Stimulated activated CD4-positive, alpha-beta T cell treated with anti-CD3 and anti-CD28 coated beads, Interleukin-2, amount 100 ng/mL, for 24 hours (primary cell): Measurements from ENCODE around the gene TLK1.
A peak's percentile ranks its signal among the peaks of the same experiment; 100 is the strongest.
"Not testable (repeated sequence)": the region's sequence is repeated elsewhere in the genome, so short reads cannot be mapped to it uniquely, and the experiment has no call there.

Experiments
- DNase-seq, 2 donors: peaks; one replicate each; pipeline ENCODE4 v3.0.0-alpha.2; 2020

Gene TLK1

DNA sequence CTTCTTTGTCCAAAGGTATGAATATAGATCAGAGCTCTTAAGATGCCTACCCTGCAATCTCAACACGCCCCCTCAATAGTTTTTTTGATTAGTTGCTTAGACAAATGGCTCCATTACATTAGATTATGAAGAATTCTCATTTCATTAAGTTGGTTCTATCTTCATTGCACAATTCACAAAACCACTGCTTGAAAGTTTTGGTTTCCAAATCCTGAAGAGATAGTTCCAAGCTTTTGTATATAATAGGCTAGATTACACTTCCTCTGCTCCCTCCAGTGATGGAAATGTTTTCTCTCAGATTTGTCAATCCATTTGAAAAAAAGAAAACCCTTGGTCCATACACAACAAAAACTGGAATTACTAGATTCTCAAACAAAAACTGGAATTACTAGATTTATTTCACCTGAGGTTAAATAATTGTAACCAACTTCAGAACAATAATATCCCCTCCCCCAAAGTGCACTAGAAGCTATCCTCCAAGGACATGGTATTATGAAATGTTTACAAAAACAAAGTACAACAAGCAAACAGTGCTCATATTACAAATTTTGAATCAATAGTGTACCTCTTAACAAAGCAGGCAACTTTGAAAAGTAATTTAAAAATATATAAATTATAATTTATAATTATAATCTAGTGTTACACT lies 6.8 kb upstream of the TLK1 start:
- no peak for DNase-seq

DNA sequence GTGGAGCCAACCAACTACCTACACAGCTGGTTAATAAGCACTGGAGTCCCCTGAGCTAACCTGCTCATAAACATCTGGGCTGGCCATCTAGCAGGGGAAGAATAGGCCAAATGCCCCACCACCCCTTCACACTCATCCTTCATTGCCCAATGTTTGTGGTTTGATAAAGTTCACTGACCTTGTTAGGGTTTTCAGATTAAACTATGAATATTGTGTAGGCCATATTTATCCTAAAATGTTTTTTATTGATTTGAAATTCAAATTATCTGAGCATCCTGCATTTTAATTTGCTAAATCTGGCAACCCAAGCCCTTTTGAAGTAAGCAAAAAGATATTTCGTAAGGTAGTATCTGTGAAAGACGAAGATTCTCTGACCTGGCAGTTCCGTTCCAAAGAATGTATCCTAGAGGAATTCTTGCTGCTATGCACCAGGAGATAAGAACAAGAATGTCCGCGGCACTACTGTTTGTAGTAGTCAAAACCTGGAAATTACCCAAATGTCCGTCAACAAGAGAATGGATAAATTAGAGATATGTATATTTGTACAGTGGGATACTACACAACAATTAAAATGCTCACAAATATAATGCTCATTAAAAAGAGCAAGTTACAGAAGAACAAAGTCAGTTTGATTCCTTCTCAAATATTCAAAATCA lies 5.8 kb upstream of the TLK1 start:
- DNase-seq, result no peak

DNA sequence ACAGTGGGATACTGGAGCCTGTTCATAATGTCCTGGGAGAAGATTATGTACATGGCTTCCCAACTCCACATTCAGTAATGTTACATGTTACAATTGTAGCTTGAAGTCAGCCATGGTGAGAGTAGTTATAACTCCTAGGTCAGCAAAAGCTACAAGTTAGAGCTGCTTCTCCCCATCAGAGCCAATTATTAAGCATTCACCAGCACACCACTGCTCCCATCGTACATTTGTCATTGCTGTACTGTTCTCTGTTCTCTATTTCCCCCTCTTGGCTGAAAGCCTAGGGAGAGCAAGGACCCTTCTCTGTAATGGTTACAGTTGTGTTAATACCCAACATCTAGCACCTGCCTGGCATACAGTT lies 5.3 kb upstream of the TLK1 start:
- no peak for DNase-seq

DNA sequence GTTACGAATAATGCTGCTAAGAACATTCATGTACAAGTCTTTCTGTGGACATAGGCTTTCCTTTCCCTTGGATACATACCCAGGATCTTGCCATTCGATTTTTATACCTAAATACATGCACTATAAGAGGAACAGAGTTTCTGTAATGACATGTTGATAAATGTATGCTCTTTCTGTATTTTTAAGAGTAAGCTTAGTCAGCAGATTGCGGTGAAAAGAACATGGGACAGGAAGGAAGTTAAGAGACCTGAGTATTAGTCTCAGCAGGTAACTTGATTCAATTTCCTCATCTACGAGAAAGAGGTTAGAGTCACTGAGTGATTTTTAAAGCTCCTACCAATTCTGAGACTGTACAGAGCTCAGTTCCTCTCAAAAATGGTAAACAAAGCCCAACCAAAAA lies 2.6 kb upstream of the TLK1 start:
- DNase-seq, result no peak

DNA sequence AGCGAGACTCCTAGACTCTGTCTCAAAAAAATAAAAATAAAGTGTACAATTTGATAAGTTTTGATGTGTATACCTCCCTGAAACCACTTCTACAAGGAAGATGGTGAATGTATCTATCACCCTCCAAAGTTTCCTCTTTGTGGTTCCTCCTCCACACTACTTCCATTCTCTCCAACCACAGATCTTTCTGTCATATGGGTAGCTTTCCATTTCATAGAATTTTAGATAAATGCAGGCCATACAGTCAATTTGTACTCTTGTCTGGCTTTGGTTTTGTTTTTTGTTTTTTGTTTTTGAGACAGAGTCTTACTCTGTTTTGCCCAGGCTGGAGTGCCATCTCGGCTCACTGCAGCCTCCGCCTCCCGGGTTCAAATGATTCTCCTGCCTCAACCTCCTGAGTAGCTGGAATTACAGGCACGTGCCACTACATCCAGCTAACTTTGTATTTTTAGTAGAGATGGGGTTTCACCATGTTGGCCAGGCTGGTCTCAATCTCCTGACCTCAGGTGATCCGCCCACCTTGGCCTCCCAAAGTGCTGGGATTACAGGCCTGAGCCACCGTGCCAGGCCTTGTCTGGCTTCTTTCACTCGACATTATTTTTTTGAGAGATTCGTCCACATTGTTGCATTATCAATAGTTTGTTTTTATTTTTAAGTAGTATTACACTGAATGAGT lies 2.0 kb upstream of the TLK1 start:
- DNase-seq, result not testable (repeated sequence)

DNA sequence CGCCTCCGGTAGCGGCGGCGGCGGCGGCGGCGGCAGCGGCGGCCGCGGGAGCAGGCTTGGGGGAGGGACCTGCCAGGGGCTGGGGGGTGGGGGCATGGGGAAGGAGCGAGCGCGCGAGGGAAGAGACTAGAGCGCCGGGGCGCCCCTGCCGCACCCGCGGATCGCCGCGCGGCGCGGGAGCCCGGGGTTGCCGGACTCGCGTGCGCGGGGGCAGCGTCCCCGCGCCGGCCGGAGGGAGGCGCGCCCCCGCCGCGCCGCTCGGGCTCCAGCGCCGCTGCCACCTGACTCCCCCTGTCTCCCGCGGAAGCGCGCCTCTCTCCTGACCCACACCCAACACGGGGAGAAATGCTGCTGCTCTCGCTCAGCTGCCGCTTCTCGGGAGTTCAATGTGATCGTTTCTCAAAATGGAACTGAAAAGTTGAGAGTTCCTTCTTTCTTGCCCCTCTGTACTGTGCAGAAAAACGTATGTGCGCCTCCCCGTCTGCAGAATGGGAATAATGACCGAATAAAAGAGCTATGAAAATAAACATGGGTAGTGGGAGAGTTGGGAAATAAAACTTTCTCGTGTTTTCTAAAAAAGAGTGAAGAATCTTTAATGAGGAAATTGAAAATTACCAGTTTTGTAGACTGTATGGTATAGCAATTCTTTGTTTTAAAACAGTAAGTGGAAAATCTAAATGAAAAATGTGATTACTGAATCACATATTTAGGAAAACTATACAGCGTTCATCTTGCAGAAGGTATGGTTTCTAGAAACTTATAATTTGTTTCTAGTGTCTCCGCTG lies 455 bp upstream of the TLK1 start:
- DNase-seq, result peak; percentile 61 to 64

DNA sequence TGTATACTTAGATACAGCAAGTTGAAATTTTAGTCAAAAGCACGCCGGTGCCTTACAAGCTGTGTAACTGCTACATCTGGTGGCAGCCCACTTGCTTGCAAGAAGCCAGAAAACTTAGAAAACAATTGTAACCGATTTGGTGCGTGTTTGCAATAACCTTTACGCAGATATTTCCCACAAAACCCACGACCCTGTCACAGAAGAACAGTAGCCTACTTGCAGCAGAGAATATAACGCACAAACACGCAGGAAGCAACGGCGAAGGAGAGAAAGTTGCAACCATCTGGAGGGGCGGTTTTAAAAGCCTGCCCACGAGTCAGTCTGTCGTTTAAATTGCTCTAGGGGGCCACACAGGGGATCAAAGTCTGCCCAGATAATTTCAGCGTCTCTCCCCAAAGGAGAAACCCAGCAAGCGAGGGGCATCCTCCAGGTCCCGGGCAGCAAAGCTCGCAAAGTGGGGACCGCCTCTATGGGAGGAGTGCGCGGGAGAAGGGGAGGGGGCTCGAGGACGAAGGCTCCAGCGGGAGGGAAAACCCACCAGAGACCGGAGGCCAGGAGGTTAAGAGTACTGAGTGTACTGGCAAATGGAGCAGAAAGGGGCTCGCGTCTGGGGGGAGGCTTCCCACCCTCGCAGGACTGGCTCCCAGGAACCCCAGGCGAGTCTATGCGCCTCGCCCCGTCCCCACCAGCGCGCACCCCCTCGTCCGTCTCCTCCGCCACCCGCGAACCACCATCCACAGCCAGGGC lies 1.1 kb downstream of the TLK1 start:
- peak; percentile 60 to 65 for DNase-seq

DNA sequence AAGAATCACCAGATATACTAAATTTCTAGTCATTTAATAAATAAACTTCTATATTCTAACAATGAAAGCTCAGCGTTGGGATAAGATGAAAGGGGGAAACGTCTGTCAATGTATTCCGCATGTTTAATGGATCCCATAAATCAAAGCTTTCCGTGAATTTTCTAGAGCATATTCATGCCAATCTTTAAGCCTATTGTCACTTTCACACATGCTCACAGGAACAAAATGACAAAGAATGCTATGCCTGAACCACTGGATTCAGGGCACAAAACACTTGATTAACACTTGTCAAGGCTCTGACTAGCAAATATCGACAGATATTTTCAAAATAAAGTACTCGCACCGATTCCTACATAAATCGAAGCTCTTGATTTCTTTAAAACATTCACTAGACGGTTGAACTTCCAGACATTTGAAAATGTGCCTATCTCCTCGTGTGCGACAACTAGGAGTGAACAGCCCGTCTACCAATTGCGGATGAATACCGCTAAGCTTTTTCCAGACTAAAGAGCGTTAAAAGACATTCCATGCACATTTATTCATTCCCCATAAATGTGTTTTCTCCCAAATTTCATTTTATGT lies 1.8 kb downstream of the TLK1 start:
- DNase-seq, result no peak

DNA sequence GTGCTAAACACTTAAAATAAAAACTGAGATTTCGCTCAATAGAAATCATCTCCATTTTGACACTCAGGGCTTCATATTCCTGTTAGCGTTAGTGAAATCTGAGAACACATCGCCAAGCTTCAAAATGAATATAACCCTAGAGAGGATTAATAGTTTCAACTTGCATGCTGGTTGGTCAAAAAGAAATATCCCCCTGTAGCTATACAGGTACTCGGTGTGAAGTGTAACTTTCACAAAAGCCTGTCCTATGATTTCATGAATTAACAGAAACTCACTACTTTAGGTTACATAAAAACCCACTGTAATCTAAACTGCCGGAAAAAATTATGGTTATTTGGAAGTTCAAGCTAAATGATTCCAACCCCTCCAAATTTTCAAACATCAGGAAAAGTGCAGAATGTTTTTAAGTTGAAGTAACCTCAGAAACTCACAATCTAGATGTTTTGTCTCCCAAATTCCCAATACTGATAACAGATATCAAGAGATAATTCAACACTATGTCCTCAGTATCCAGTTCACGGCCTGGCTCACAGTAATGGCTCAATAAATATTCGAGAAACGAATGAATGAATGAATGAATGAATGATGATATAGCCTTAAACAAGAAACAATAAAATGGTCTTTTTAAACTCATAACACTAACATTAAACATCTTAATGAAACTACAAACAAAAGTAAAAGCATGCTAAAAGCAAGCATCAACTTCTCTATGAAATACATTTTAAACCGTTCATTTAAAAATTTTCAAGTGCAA lies 2.5 kb downstream of the TLK1 start:
- no peak for DNase-seq

DNA sequence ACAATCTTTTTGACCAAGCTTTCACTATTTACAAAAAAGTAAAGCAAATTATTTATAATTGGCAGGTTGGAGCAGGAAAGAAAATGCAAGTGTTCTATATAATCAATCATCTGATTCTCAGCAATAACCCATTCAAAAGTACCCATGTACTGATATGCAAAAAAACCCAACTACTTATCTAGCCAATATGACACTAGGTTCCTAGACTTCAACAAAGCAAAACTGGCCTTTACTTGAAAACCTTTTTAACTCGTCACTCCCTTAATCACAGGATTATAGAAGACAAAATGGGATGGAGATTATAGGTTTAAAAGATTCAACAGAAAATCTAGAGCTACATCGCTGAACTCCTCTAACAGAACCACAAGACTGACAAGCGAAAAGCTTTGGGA lies 3.6 kb downstream of the TLK1 start:
- no peak for DNase-seq

DNA sequence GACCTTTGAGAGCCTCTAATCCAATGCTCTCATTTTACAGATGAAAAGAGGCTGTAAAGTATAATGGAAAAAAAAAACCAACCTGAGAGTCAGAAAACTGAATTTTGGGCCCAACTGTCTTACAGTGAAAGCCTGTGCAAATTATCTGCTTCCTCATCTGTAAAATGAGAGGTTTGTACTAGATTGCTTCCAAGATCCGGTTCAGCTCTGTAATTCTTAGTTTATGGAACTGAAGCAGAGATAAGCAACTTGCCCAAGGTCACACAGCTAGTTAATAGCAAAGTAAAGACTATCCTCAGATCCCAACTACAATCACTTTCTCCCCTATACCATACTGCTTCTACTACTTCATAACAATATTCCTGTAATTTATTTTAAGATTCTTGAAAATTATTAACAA lies 6.3 kb downstream of the TLK1 start:
- DNase-seq, result no peak

DNA sequence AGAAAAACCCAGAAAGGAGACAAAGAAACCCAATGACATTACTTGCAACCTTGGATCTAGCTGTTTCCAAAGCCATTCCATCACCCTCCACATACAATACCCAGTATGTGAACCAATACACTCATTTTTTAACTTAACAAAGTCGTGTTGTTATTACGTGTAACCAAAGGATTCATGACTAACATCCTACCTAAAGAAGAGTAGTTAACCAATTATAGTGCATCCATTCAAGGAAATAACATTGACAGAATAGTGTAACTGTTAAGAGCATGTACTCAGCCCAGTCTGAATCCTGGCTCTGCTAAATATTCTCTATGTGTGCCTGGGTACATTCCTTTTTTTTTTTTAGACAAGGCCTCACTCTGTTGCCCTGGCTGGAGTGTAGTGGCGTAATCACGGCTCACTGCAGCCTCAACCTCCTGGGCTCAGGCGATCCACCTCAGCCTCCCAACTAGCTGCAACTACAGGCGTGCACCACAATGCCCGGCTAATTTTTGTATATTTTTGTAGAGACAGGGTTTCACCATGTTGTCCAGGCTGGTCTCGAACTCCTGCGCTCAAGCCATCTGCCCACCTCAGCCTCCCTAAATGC lies 9.9 kb downstream of the TLK1 start:
- no peak for DNase-seq

DNA sequence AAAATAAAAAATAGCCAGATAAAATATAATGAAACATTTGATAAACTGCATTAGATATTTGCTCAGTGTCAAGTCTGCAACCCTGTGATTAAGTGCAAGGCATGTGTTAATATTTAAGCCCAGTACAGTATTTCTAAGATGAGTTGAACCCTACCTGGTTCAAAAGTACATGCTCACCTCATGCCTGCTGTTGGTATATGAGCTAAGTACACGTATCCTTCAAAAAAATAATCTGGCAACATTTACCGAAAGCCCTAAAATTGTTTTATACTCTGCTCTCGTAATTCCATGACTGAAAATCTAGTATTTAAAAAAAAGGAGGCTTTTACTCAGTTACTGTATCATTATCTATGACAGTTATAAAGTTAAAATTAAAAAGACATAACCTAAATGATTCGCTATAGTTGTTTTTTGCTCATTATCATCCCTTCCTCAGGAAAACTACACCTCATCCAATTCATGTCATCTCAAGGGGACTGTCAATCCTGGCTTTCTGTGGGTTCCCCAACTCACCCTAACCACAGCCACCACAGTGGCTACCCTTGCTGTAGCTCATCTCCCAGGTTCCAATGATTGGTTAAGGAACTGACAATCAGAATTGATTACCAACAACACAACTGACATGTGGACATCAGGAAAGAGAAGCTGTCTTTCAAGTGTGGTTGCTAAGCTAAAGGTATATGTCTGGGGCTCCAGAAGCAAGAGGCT lies 10.6 kb downstream of the TLK1 start:
- peak in 1 of 2 donors; percentile 20 for DNase-seq

DNA sequence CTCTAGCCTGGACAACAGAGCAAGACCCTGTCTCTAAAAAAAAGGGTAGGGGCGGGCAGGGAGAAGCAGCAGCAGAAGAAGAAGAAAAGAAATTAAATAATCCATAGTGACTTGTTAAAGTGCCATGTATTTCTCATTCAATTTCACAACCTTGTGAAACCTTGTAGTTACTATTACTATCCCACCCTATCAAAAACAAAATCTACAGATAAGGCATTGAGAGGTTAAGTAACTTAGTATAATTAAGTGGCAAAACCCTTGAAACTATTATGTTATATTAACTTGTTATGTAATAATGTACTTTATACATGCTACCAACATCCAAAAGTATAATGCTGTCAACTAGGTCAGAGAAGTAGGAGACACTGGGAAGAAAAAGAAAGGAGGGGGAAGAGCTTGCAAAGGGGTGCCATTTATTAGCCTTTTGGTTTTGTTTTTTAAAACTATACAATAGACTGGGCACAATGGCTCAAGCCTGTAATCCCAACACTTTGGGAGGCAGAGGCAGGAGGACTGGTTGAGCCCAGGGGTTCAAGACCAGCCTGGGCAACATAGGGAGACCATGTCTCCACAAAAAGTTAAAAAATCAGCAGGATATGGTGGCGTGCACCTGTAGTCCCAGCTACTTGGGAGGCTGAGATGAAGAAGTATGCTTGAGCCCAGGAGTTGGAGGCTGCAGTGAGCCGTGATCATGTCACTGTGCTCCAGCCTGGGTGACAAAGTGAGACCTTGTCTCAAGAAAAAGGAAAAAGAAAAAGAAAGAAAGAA lies 11.3 kb downstream of the TLK1 start:
- no peak for DNase-seq

DNA sequence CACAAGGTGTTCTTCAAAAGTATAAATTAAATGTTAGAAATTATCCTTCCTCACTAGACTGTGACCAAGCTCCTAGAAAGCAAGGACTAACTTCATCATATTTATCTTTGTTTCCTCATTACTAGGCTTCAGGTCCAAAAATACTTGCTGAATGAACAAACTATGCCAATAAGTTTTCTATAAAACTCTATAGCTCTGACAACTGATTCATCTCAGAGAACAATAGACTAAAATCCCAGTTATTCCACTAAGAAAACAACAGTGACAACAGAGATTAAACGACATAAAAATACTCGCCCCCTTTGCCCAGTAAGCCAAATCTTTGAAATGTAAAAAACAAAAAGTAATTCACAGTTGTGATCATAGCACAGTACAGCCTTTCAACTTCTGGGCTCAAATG lies 13.6 kb downstream of the TLK1 start:
- DNase-seq, result no peak

DNA sequence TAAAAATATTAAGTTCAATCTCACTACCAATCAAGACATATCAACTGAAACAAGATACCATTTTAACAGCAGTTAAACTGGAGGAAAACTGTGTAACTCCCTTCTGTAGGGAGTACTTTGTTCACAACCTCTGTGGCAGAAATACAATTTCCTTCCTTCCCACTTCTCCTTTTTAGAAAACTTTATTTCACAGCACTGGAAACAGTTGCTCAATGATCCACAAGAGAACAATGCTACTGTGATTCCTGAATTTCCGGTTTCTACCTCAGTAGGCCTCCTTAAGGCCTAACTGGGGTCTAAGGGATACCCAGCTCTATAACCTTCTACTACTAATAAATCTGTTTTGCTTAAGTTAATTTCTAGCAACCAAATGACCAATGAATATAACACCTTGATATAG lies 14.1 kb downstream of the TLK1 start:
- DNase-seq, result no peak

DNA sequence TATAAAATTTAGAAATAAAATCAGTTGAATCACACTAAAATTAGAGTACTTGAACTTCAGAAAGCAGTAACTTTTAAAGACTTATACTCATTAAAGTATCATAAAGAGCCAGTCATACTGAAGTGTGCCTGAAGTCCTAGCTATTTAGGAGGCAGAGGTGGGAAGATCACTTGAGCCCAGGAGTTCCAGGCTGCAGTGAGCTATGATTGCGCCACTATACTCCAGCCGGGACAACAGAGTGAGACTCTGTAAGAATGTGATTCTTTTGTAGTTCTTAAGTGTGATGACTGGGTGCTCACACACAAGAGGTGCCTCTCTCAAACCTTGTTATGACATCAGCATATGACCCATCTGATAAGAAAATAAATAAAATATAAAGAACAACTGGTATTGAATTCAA lies 14.6 kb downstream of the TLK1 start:
- DNase-seq, result no peak

DNA sequence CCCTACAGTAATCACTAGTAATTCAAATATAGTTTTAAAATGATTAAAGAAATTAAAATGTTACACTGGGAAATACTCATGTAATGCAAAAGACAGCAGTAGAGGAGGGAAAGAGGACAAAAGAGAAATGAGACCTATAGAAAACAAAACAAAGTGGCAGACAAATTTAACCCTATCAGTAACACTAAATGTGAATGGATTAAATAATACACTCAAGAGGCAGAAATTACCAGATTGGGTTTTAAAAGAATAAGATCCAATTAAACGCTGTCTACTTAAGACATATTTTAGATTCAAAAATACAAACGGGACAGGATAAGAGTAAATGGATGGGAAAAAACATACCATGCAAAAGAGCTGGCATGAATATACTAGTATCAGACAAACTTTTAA lies 17.0 kb downstream of the TLK1 start:
- no peak for DNase-seq

DNA sequence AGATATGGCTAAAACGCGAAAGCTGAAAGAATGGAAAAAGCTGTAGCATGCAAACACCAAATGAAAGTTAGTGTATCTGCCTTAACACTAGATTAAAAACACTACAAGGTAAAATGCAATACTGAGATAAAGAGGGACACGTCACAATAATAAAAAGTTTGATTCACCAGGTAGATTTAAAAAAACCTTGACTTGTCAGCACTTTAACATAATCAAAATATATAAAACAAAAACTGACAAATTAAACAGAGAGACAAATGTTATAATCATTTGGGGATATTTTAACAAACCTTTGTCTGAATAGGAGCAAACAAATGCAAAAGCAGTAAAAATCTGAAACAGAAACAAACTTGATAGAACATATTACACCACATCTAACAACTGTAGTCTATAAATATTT lies 18.3 kb downstream of the TLK1 start:
- no peak for DNase-seq

DNA sequence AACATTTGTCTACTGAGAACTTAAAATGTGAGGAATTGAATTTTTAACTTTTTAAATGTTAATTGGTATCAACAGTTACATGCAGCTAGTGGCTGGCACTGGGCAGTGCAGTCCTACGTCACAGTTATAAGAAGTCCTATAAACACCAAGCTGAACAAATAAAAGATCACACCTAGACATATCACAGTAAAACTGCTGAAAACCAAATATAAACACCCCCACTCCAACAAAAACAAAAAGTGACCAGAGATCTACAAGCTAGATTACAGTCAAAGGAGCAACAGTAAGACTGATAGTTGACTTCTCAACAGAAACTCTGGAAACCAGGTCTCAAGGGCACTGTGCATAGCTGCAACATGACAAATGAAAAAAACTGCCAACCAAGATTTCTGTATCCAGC lies 19.4 kb downstream of the TLK1 start:
- DNase-seq, result no peak
